OCI-LY3 (cell line): ENCODE results near the gene RORB.
"Not testable (repeated sequence)": the region's sequence is repeated elsewhere in the genome, so short reads cannot be mapped to it uniquely, and the experiment has no call there.

Experiments used
- H2AFZ ChIP-seq: fragments of 200-600, 300-600 bp; shearing (Covaris generic); 2 replicates; pipeline ENCODE4 v1.6.0; 2014; ENCODE audit warnings: antibody characterized with exemption, low read depth, low read length
- H3K27ac ChIP-seq: fragments of 200-600, 300-600 bp; sonication (generic); 2 replicates; pipeline ENCODE4 v1.5.1; 2014; ENCODE audit warnings: mild to moderate bottlenecking, low read length, moderate library complexity, mixed read lengths
- H3K27me3 ChIP-seq: fragments of 200-600, 300-600 bp; sonication (generic); 2 replicates; pipeline ENCODE4 v1.6.1; 2014; ENCODE audit warnings: low read depth, low read length, mixed read lengths
- H3K36me3 ChIP-seq: fragments of 200-600, 300-600 bp; sonication (generic); replicated peaks from 2 replicates; pipeline ENCODE3; 2014; ENCODE audit warnings: low read depth, low read length, mixed read lengths
- H3K4me1 ChIP-seq: fragments of 300-600, 200-600 bp; sonication (generic); 2 replicates; pipeline ENCODE4 v1.6.1; 2014; ENCODE audit warnings: low read length, mixed read lengths
- H3K4me2 ChIP-seq: fragments of 200-600, 300-600 bp; sonication (generic); 2 replicates; pipeline ENCODE4 v1.6.1; 2014; ENCODE audit warnings: low read length, mixed read lengths
- H3K4me3 ChIP-seq: fragments of 300-600, 200-600 bp; sonication (generic); 2 replicates; pipeline ENCODE4 v1.5.1; 2014; ENCODE audit warnings: antibody characterized with exemption, mild to moderate bottlenecking, low read length, moderate library complexity
- H3K79me2 ChIP-seq: fragments of 300-600, 200-600 bp; shearing (Covaris generic); 2 replicates; pipeline ENCODE4 v1.6.1; 2014; ENCODE audit warnings: mild to moderate bottlenecking, low read length, mixed read lengths
- H3K9ac ChIP-seq: fragments of 300-600, 200-600 bp; shearing (Covaris generic); 2 replicates; pipeline ENCODE4 v1.6.0; 2014; ENCODE audit warnings: mild to moderate bottlenecking, low read length, moderate library complexity
- H3K9me3 ChIP-seq: fragments of 200-600, 300-600 bp; shearing (Covaris generic); 2 replicates; pipeline ENCODE4 v1.6.1; 2014; ENCODE audit warnings: low read length, mixed read lengths; ENCODE audit not compliant: insufficient read depth
- H4K20me1 ChIP-seq: fragments of 200-600, 300-600 bp; sonication (generic); 2 replicates; pipeline ENCODE4 v1.6.1; 2016; ENCODE audit warnings: low read length, mixed read lengths; ENCODE audit not compliant: insufficient read depth
- EZH2phosphoT487 ChIP-seq: fragments of 200-600 bp; shearing (Covaris generic); IDR thresholded peaks from 2 replicates; pipeline ENCODE4 v1.6.1; 2018; ENCODE audit warnings: antibody characterized with exemption, mixed run types, low read depth
- TF ChIP-seq, protein P1 (sequence below): fragments of 200-600, 300-600 bp; sonication (generic); IDR thresholded peaks from 2 replicates; pipeline ENCODE4 v1.5.1; 2014; ENCODE audit warnings: antibody characterized with exemption, low read length, low read depth

The RORB gene

DNA sequence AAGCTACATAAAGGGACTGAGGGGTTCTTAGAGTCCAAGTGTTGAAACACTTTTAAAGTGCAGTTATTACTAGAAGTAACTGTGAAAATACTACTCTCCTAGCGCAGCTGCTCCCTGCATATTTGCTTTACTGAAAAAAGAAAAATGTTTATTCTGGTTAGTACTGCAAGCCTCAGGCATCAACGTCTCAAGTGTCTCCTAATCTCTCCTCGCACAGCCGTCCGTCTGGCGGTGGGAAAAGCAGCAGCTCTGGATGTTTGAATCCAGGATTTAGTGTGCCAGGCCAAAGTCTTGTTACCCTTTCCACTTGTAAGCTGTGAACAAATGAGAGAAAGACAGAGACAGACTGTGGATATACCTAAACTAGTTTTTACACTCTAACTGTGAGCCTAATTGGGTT lies 31.1 kb downstream of the RORB start:
- no peaks in the 10 kb centered on the region for H4K20me1 ChIP-seq
- H3K9ac ChIP-seq: no peak overlapping the region
- H3K27ac ChIP-seq: no peak overlapping the region
- TF ChIP-seq, protein P1, sequence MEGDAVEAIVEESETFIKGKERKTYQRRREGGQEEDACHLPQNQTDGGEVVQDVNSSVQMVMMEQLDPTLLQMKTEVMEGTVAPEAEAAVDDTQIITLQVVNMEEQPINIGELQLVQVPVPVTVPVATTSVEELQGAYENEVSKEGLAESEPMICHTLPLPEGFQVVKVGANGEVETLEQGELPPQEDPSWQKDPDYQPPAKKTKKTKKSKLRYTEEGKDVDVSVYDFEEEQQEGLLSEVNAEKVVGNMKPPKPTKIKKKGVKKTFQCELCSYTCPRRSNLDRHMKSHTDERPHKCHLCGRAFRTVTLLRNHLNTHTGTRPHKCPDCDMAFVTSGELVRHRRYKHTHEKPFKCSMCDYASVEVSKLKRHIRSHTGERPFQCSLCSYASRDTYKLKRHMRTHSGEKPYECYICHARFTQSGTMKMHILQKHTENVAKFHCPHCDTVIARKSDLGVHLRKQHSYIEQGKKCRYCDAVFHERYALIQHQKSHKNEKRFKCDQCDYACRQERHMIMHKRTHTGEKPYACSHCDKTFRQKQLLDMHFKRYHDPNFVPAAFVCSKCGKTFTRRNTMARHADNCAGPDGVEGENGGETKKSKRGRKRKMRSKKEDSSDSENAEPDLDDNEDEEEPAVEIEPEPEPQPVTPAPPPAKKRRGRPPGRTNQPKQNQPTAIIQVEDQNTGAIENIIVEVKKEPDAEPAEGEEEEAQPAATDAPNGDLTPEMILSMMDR: no peak
- TF ChIP-seq EZH2phosphoT487: no peak
- H3K4me3 ChIP-seq: no peak overlapping the region
- no peaks in the 10 kb centered on the region for H3K36me3 ChIP-seq
- no peaks in the 10 kb centered on the region for H3K79me2 ChIP-seq
- no peak overlapping the region for H2AFZ ChIP-seq
- H3K4me1 ChIP-seq: no peaks in the 10 kb centered on the region
- H3K9me3 ChIP-seq: no peaks in the 10 kb centered on the region
- H3K27me3 ChIP-seq: no peaks in the 10 kb centered on the region
- H3K4me2 ChIP-seq: no peak overlapping the region

DNA sequence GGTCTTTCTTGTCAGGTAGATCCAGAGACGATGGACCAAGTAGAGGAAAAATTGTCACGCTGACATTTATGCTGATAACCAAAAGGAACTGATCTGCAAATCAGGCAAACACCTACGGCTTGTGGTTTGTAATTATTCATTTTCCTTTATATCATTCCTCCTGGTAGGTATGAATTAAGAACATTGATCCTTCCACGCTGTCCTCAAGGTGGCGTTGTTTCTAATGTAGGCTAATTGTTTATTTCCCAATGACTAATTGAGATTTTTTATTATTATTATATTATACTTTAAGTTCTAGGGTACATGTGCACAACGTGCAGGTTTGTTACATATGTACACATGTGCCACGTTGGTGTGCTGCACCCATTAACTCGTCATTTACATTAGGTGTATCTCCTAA lies 33.3 kb downstream of the RORB start:
- H3K27me3 ChIP-seq, H4K20me1 ChIP-seq, H3K4me1 ChIP-seq, H3K36me3 ChIP-seq, H3K4me3 ChIP-seq, H3K27ac ChIP-seq, H3K9ac ChIP-seq, H3K9me3 ChIP-seq, H2AFZ ChIP-seq, H3K79me2 ChIP-seq, H3K4me2 ChIP-seq: not testable (repeated sequence)
- TF ChIP-seq, protein P1: peak; percentile 33

DNA sequence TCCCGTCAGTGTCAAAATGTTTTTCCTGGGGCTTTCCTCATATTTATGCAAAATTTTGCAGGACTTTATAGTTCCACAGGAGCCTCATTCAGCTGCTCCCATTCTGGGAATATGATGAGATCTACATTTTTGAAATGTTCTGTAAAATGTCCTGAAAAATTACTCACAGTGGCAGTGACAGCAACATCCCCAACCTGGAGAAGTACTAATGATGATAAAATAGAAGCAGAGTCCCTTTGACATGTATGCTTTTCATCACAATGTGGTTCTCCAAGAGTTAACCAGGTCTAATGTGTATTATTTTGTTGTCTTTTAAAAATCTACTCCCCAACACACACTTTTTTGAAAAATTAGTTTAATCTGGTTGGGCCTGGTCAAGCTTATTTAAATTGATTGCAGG lies 36.1 kb downstream of the RORB start:
- no peak overlapping the region for H3K27ac ChIP-seq
- no peaks in the 10 kb centered on the region for H3K36me3 ChIP-seq
- no peaks in the 10 kb centered on the region for H4K20me1 ChIP-seq
- TF ChIP-seq EZH2phosphoT487: no peak
- TF ChIP-seq, protein P1: no peak
- H3K9me3 ChIP-seq: no peaks in the 10 kb centered on the region
- H3K4me2 ChIP-seq: no peak overlapping the region
- H2AFZ ChIP-seq: no peak overlapping the region
- H3K4me3 ChIP-seq: no peak overlapping the region
- no peaks in the 10 kb centered on the region for H3K4me1 ChIP-seq
- H3K27me3 ChIP-seq: no peaks in the 10 kb centered on the region
- no peak overlapping the region for H3K9ac ChIP-seq
- no peaks in the 10 kb centered on the region for H3K79me2 ChIP-seq

DNA sequence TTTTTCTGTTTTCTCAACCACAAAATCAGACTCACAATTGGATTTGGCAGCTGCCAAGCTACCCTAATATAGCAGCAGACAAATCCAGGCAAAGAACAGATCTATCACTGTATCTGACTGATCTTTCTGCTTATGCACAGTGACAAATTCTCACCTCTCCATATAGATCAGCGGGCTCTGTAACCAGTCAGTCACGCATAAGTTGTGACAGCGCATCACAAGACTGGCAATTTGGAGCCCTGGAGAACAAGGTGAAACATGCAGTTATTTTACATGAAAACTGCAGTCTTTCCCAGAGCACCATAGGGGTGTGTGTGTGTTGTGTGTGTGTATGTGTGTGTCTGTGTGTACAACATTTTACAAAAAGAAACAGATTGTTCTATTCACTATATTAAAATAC lies 37.7 kb downstream of the RORB start:
- Histone ChIP-seq H3K79me2 (no peaks in the 10 kb centered on the region), H3K27me3 (no peaks in the 10 kb centered on the region), H4K20me1 (no peaks in the 10 kb centered on the region), H3K4me2 (no peak overlapping the region), H3K9me3 (no peaks in the 10 kb centered on the region), H2AFZ (no peak overlapping the region), H3K27ac (no peak overlapping the region), H3K9ac (no peak overlapping the region), H3K36me3 (no peaks in the 10 kb centered on the region), H3K4me1 (no peaks in the 10 kb centered on the region), H3K4me3 (no peak overlapping the region)
- no peak for TF ChIP-seq EZH2phosphoT487
- TF ChIP-seq, protein P1: no peak
